Astrocyte of the spinal cord (primary cell): ENCODE measurements around the gene TTC33.
A peak's percentile ranks its signal among the peaks of the same experiment; 100 is the strongest.

Experiments used
- DNase-seq: peaks from one replicate; pipeline ENCODE4 v3.0.0; 2011; ENCODE audit warnings: low read depth, low spot score
- H3K4me3 ChIP-seq: 2 replicates; pipeline ENCODE4 v1.5.1; 2011; ENCODE audit warnings: low read depth, mild to moderate bottlenecking, low read length, moderate library complexity
- CTCF ChIP-seq: IDR thresholded peaks from 2 replicates; pipeline ENCODE4 v1.5.1; 2012; ENCODE audit warnings: low read depth, mild to moderate bottlenecking, low read length, inconsistent platforms
- in situ Hi-C: cut with HindIII; loops from 2 replicates; pipeline ENCODE4 v1.10.0; 2017; ENCODE audit warnings: low sequenced_read_pairs

TTC33 gene

GRCh38 chr5:40491644-40492043 lies 264.1 kb downstream of the TTC33 start:
- in situ Hi-C loops = no loop called here
- no peak for DNase-seq
- no peak for TF ChIP-seq CTCF
- H3K4me3 ChIP-seq = no peak overlapping the region

- H3K4me3 ChIP-seq = no peak overlapping the region
- TF ChIP-seq CTCF = no peak
- peak; percentile 21 for DNase-seq
- in situ Hi-C loops = no loop called here
These were observed 265.2 kb downstream of the TTC33 start for GRCh38 chr5:40490464-40491111.

GRCh38 chr5:40489421-40489820 lies 266.3 kb downstream of the TTC33 start:
- in situ Hi-C loops = no loop called here
- no peak overlapping the region for H3K4me3 ChIP-seq
- no peak for DNase-seq
- no peak for TF ChIP-seq CTCF

DNA sequence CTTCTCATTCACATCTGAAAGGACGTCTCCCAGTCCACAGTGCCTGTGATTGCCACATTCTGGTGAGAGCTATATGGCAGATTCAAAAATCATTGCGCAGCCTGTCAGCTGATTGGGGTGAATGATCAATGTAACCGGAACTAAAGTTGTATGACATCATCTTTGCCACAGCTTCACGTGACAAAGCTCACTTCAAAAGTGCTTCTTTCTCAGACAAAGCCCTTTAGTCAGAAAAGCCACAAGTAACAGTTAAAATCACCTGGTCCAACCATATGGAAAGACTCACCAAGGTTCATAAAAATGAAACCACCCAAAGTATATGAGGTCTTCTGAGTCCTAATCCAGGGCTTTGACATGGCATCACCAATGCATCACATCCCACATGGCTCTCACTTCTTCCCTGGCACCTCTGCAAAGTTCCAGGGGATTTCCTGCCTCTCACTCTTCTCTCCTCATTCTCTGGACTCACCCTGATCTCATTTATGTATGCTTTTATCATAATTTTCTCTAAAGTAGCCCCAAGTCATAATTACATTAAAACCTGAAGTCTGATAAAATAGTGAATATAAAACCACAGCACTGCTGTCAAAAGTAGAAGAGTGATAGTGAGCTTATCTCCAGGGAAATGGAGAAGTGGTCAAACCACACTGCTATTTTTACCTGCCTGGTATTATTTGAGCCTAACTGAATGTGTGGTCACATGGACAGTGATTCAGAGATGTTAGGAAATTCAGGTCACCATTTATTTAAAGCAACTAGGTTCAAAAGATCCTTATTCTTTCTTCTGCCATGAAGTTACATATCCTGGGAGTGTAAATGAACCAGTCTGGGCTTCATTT lies 269.1 kb downstream of the TTC33 start:
- in situ Hi-C loops = no loop called here
- no peak for TF ChIP-seq CTCF
- no peak overlapping the region for H3K4me3 ChIP-seq
- DNase-seq = peak; percentile 27

GRCh38 chr5:40485021-40485998 lies 270.5 kb downstream of the TTC33 start:
- no peak overlapping the region for H3K4me3 ChIP-seq
- TF ChIP-seq CTCF = no peak
- in situ Hi-C loops = no loop called here
- DNase-seq = no peak

DNA sequence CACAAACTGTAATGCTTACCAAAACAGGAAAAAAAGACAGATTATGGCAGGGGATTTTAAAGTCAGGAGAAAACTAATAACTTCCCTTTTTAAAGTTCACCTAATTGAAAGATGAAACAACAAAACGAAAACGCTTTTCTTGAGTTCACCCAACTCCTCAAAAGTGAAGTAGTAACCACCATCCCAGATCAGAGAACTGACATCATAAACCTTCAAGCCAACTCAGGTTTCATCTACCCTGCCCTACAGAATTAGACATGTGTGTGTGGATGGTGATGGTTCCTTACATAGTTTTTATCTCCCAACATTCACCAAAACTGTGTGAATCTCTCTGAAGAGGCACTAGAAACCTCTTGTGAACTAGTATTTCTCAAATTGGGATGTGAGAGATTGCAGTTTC lies 271.3 kb downstream of the TTC33 start:
- DNase-seq = no peak
- in situ Hi-C loops = no loop called here
- TF ChIP-seq CTCF = no peak
- H3K4me3 ChIP-seq = no peak overlapping the region
